Body of pancreas (tissue), 4 donors: Measurements from ENCODE around the gene EME1. TPM values are rescaled to one million over a fixed set of nuclear protein-coding genes. Genes with fewer than 3 reads are reported as not detected.
A peak's percentile ranks its signal among the peaks of the same experiment; 100 is the strongest.

Experiments
- ATAC-seq: fragments of 150-250 bp; one replicate; pipeline ENCODE4 v1.9.1; 2016
- DNase-seq, 4 donors: peaks; one replicate each; pipeline ENCODE4 v3.0.0-alpha.2; 2019
- H3K27ac ChIP-seq, 4 donors: fragments of 200-600 bp; sonication (generic); 1 replicate in 3 of 4; 2 replicates in 1 of 4; pipeline versions ENCODE4 v1.5.1 to v1.6.1; 2016 to 2019; ENCODE audit warnings: mild to moderate bottlenecking in 1 of 4, mixed read lengths in 1 of 4, moderate library complexity in 1 of 4
- H3K27me3 ChIP-seq, 2 donors: fragments of 200-600 bp; sonication (generic); one replicate each; pipeline ENCODE4 v1.6.0; 2016; ENCODE audit warnings: mild to moderate bottlenecking in 1 of 2
- H3K36me3 ChIP-seq, 2 donors: fragments of 200-600 bp; sonication (generic); replicated peaks in 1 of 2; 2 replicates each; pipeline ENCODE4 v1.5.1; 2016; ENCODE audit warnings: low read depth in 2 of 2; ENCODE audit not compliant: insufficient read depth in 1 of 2
- H3K4me1 ChIP-seq: fragments of 200-600 bp; sonication (generic); one replicate; pipeline ENCODE4 v1.6.0; 2016
- H3K4me3 ChIP-seq, 2 donors: fragments of 200-600 bp; sonication (generic); 1 replicate in 1 of 2; 2 replicates in 1 of 2; pipeline ENCODE4 v1.5.1; 2016 to 2019
- H3K9me3 ChIP-seq, 3 donors: fragments of 200-600 bp; sonication (generic); 1 replicate in 2 of 3; 2 replicates in 1 of 3; pipeline ENCODE4 v1.5.1; 2016
- CTCF ChIP-seq, 7 experiments: fragments of 450-650 bp in 4 of 7; fragments of 200-600 bp in 3 of 7; sonication (generic) in 3 of 7; IDR thresholded peaks; one replicate each; pipeline ENCODE4 v1.5.1; 2016 to 2019; ENCODE audit warnings: antibody characterized with exemption in 7 of 7
- POLR2A ChIP-seq, 3 donors: fragments of 450-650 bp; IDR thresholded peaks; one replicate each; pipeline ENCODE4 v1.6.1; 2016; ENCODE audit warnings: antibody characterized with exemption in 3 of 3, mild to moderate bottlenecking in 2 of 3
- WGBS, 2 donors: methylation state at CpG; one replicate each; pipeline ENCODE4 v1.1.5; 2017; 5-methylcytosine and 5-hydroxymethylcytosine counted together
- intact Hi-C: fragments of 100-400 bp; cut with DNase I; formaldehyde crosslinking; loops from one replicate; pipeline ENCODE4 v1.15.1; 2023
- total RNA-seq, 2 donors: library from RNA; depleted of rRNA; stranded (reverse); fragments of >200 nt; gene quantifications; one replicate each; pipeline ENCODE4 v1.1.0, GENCODE V29; 2016

Gene EME1
- total RNA-seq, 2 donors from 2014 or later = not detected

DNA sequence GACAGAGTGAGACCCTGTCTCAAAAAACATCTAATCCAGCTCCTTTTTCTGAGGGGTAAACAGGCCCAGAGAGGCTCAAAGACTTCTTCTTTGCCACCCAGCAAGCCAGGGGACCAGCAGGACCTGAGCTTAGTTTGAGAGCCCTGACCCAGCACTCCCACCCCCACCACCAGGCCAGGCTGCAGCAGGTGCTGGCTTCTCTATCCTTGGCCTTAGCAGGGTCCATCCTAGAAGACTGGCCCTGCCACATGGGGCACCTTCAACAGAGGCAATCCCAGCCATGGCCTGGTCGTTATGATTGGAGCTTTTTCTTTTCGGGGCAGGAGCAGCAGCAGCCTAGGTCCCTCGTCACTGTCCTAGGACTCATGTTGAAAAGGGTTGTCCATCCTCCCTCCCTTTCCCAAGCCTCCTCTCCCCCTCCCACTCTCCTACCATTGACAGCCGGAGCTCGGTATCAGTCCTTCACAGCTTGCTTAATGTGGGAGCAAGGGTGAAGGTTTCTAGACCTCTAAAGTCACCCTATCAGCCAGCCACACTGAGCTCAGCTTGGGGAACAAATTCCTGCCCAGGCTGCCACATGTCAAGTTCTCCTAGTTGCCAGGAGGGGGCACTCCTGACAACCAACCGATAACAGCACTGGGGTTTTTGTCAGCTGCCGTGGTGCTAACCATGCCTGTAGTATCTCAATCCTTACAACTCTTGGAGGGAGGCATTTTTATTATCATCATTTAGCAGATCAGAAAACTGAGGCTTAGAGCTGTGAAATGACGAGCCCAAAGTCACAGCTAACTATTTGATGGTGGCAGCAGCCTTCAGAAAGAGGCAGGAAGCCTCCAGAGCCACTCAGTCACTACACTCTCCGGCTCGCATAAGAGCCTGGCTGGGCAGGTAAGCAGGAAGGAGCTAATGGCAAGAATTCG, 11.2 kb upstream of the EME1 start:
- TF ChIP-seq POLR2A (IDR thresholded peaks at IDR 0.05) = no peak
- peak; percentile 56 to 83 (median 80) for TF ChIP-seq CTCF (IDR thresholded peaks at IDR 0.05)
- intact Hi-C loops = loop anchor here (10.0 kb wide), 1 partner anchor 113 kb away; the partner anchor contains the start of gene RSAD1
- Histone ChIP-seq H3K36me3 (peaks cover 0 to 5% of the 10 kb centered on the region in 2 donors), H3K4me1 (peaks cover 17% of the 10 kb centered on the region), H3K4me3 (no peak overlapping the region), H3K9me3 (no peaks in the 10 kb centered on the region), H3K27ac (peak overlapping the region in 2 of 4 donors; percentile 35 to 59), H3K27me3 (no peaks in the 10 kb centered on the region)
- WGBS, 2 donors = 16 to 23% methylated on average over 11 of the region's 11 CpGs
- peak; percentile 71 to 81 (median 77) for DNase-seq
- ATAC-seq = peak; percentile 89

- WGBS, 2 donors = 59 to 63% methylated on average over 7 of the region's 7 CpGs
- no peaks in the 10 kb centered on the region for H3K9me3 ChIP-seq
Observed at GRCh38 chr17:50362661-50363060, 10.4 kb upstream of the EME1 start.

DNA sequence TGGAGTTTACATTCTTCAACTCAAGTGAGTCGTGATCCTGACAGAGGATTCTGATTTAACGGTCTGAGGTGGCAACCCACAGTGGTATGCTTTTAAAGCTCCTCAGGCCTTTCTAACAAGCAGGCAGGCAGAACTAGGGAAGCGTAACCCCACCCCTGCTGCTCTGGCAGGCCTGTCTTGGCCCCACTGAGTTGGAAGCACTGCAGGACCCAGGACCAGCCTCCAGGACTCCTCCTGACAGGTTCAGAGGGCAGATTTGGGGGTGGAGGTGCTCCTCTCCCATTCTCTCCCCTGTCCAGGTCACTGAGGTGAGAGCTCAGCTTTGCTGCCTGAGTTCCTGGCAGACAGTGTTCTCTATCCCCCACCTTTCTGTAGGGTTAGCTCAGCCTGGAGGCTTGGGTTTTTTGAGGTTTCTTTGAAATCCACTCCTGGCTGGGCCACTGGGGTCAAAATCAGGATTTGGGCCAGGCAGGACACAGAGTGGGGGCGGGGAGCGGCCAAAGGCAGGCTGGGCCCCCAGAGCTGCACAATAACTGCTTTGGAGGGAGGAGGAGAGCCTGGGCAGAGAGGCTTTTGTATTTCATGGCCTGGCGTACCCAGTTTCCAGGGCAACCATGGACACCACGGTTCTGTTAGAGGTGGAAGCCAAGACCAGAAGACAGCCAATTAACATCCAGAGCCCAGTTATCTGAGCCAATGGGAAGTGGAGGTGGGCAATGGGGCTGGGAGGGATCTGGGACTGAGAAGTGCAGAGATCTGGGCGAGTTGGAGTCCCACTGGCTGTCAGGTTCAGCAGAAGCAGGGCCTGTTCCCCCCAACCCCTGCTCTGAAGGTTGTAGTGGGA, 9.6 kb upstream of the EME1 start:
- intact Hi-C loops = loop anchor here (10.0 kb wide), 1 partner anchor 111 kb away; the partner anchor contains the start of gene RSAD1

More at GRCh38 chr17:50362661-50363060, 10.4 kb upstream of the EME1 start:
- intact Hi-C loops = loop anchor here (10.0 kb wide), 1 partner anchor 112 kb away; the partner anchor contains the start of gene RSAD1
- no peak for DNase-seq
- Histone ChIP-seq H3K4me3 (no peak overlapping the region), H3K27ac (peak overlapping the region in 1 of 4 donors; percentile 59), H3K36me3 (peaks cover 0 to 7% of the 10 kb centered on the region in 2 donors), H3K27me3 (no peaks in the 10 kb centered on the region), H3K4me1 (peaks cover 17% of the 10 kb centered on the region)
- TF ChIP-seq CTCF (IDR thresholded peaks at IDR 0.05) (no peak), POLR2A (IDR thresholded peaks at IDR 0.05) (no peak)
- ATAC-seq = no peak

GRCh38 chr17:50364061-50364458, 9.0 kb upstream of the EME1 start:
- no peak for TF ChIP-seq POLR2A (IDR thresholded peaks at IDR 0.05)
- no peak for TF ChIP-seq CTCF (IDR thresholded peaks at IDR 0.05)
- peaks cover 13% of the 10 kb centered on the region for H3K4me1 ChIP-seq
- H3K27ac ChIP-seq = no peak overlapping the region
- H3K36me3 ChIP-seq = peaks cover under 1 to 13% of the 10 kb centered on the region in 2 donors
- no peak for DNase-seq
- H3K27me3 ChIP-seq = no peaks in the 10 kb centered on the region
- intact Hi-C loops = loop anchor here (10.0 kb wide), 1 partner anchor 111 kb away; the partner anchor contains the start of gene RSAD1
- no peak overlapping the region for H3K4me3 ChIP-seq
- ATAC-seq = no peak
- H3K9me3 ChIP-seq = no peaks in the 10 kb centered on the region
- WGBS, 2 donors = 67% methylated on average over 4 of the region's 4 CpGs; no CpG with 5 or more reads in 1 of the 2 donors

More for the DNA sequence above, 9.6 kb upstream of the EME1 start:
- TF ChIP-seq POLR2A (IDR thresholded peaks at IDR 0.05) (no peak), CTCF (IDR thresholded peaks at IDR 0.05) (no peak)
- no peak overlapping the region for H3K4me3 ChIP-seq
- H3K4me1 ChIP-seq = peaks cover 17% of the 10 kb centered on the region
- no peaks in the 10 kb centered on the region for H3K27me3 ChIP-seq
- no peak overlapping the region for H3K27ac ChIP-seq
- no peak for ATAC-seq
- WGBS, 2 donors = 62% methylated on average over 8 of the region's 8 CpGs
- no peak for DNase-seq
- H3K36me3 ChIP-seq = peaks cover 0 to 13% of the 10 kb centered on the region in 2 donors
- H3K9me3 ChIP-seq = no peaks in the 10 kb centered on the region
